WERI-Rb-1 (cell line): Measurements from ENCODE around the gene LLPH.
"Not testable (repeated sequence)": the region's sequence is repeated elsewhere in the genome, so short reads cannot be mapped to it uniquely, and the experiment has no call there.

Experiments used
- DNase-seq: peaks from one replicate; pipeline ENCODE4 v3.0.0-alpha.2; 2020
- H3K27ac ChIP-seq: fragments of 250-450 bp; sonication (Bioruptor Pico); 2 replicates; pipeline ENCODE4 v1.5.1; 2020; ENCODE audit warnings: mild to moderate bottlenecking, moderate library complexity
- H3K27me3 ChIP-seq: fragments of 250-450 bp; sonication (Bioruptor Pico); 2 replicates; pipeline ENCODE4 v1.5.1; 2021; ENCODE audit warnings: mild to moderate bottlenecking, low read depth, moderate library complexity; ENCODE audit not compliant: insufficient read depth, severe bottlenecking
- H3K36me3 ChIP-seq: fragments of 250-450 bp; sonication (Bioruptor Pico); 2 replicates; pipeline ENCODE4 v1.5.1; 2020; ENCODE audit warnings: mild to moderate bottlenecking, moderate library complexity
- H3K4me3 ChIP-seq: 2 replicates; pipeline ENCODE4 v1.5.1; 2011; ENCODE audit warnings: low read depth, mild to moderate bottlenecking, control low read depth, low read length
- H3K9me3 ChIP-seq: fragments of 250-450 bp; sonication (Bioruptor Pico); 2 replicates; pipeline ENCODE4 v1.5.1; 2021; ENCODE audit warnings: mild to moderate bottlenecking, moderate library complexity; ENCODE audit not compliant: severe bottlenecking
- CTCF ChIP-seq: IDR thresholded peaks from 2 replicates; pipeline ENCODE4 v1.5.1; 2011; ENCODE audit warnings: low read depth, mild to moderate bottlenecking, control low read depth, inconsistent platforms, low read length

LLPH gene

GRCh38 chr12:66130267-66131066 lies at the start of gene LLPH:
Gene LLPH (minus strand): TSS chr12:66130750. CDS start chr12:66129106, 1,644 bp downstream.
- DNase-seq: peak; percentile 88
- no peaks in the 10 kb centered on the region for H3K9me3 ChIP-seq
- peaks cover 23% of the 10 kb centered on the region for H3K36me3 ChIP-seq
- peak within 1 kb of the TSS; percentile 95 for H3K4me3 ChIP-seq
- peak within 1 kb of the TSS; percentile 82 for H3K27ac ChIP-seq
- TF ChIP-seq CTCF: no peak
- no peaks in the 10 kb centered on the region for H3K27me3 ChIP-seq

GRCh38 chr12:66176105-66176900 lies 45.8 kb upstream of the LLPH start:
- no peak for TF ChIP-seq CTCF
- no peak overlapping the region for H3K27ac ChIP-seq
- no peaks in the 10 kb centered on the region for H3K9me3 ChIP-seq
- DNase-seq: no peak
- no peaks in the 10 kb centered on the region for H3K36me3 ChIP-seq
- no peak overlapping the region for H3K4me3 ChIP-seq
- no peaks in the 10 kb centered on the region for H3K27me3 ChIP-seq

GRCh38 chr12:66174391-66175325 lies 44.1 kb upstream of the LLPH start:
- peak; percentile 15 for DNase-seq
- not testable (repeated sequence) for H3K4me3 ChIP-seq, H3K36me3 ChIP-seq, H3K9me3 ChIP-seq, H3K27me3 ChIP-seq, H3K27ac ChIP-seq

GRCh38 chr12:66170606-66171005 lies 40.1 kb upstream of the LLPH start:
- TF ChIP-seq CTCF: no peak
- no peak for DNase-seq
- no peak overlapping the region; the same call in 1 of the 2 replicates for H3K27ac ChIP-seq
- no peaks in the 10 kb centered on the region for H3K27me3 ChIP-seq
- no peaks in the 10 kb centered on the region; the same call in 1 of the 2 replicates for H3K36me3 ChIP-seq
- peak overlapping the region; percentile 57 for H3K4me3 ChIP-seq
- no peaks in the 10 kb centered on the region for H3K9me3 ChIP-seq

- peak within 1 kb of the TSS; percentile 57 for H3K4me3 ChIP-seq
- no peaks in the 10 kb centered on the region; the same call in 1 of the 2 replicates for H3K36me3 ChIP-seq
- no peaks in the 10 kb centered on the region for H3K27me3 ChIP-seq
- DNase-seq: peak; percentile 93
- peak; percentile 43 for TF ChIP-seq CTCF
- H3K9me3 ChIP-seq: no peaks in the 10 kb centered on the region
- peak within 1 kb of the TSS; percentile 93 for H3K27ac ChIP-seq
These were observed 38.9 kb upstream of the LLPH start, which contains the start of gene TMBIM4 for GRCh38 chr12:66169221-66170170. Gene TMBIM4 (minus strand): TSS chr12:66169996. CDS start chr12:66169951, 45 bp downstream.
